ENCODE results near the gene NRL. TPM values are rescaled to one million over a fixed set of nuclear protein-coding genes. Genes with fewer than 3 reads are reported as not detected.

NRL gene
- total and polyA plus RNA-seq, 10 of the 15 experiments (the other 5 are each of a cell fraction or from before 2014, with no cell fraction given): 0.11 to 4.4 (median 2.2) TPM

GRCh38 chr14:24088095-24088494 is 26.7 kb downstream of the NRL start:
- intact Hi-C loops (cut with micrococcal nuclease; ENCODE audit: unreplicated experiment) (no loop called here), in situ Hi-C loops (cut with MboI) (loop anchor here (5.0 kb wide), 1 partner anchor 76 kb away; no protein-coding TSS in a partner anchor)
- Histone ChIP-seq H3K27me3 (replicated peaks in 1 of 2; ENCODE audit: control insufficient read depth in 2 of 2, insufficient read depth in 2 of 2, low read length in 1 of 2) (no peaks in the 10 kb centered on the region), H3K27ac (ENCODE audit: control insufficient read depth, insufficient read depth) (no peak overlapping the region), H3K4me2 (ENCODE audit: control insufficient read depth, insufficient read depth) (no peak overlapping the region), H3K4me3 (no peak overlapping the region), H2AFZ (ENCODE audit: control insufficient read depth, low read depth, low read length) (no peak overlapping the region), H3K79me2 (ENCODE audit: control insufficient read depth, insufficient read depth, low read length) (no peaks in the 10 kb centered on the region), H4K20me1 (ENCODE audit: control insufficient read depth, insufficient read depth) (no peaks in the 10 kb centered on the region), H3K9me3 (replicated peaks; ENCODE audit: control insufficient read depth, insufficient read depth, low read length) (no peaks in the 10 kb centered on the region), H3K9ac (ENCODE audit: control insufficient read depth, insufficient read depth, low read length) (no peak overlapping the region), H3K4me1 (ENCODE audit: control insufficient read depth, insufficient read depth, low read length) (no peaks in the 10 kb centered on the region), H3K36me3 (ENCODE audit: control insufficient read depth in 2 of 2, insufficient read depth in 2 of 2, low read length in 1 of 2) (no peaks in the 10 kb centered on the region)
- POLR2A ChIA-PET: interaction anchor here (0.9 kb wide), 1 partner anchor 12 kb away, joined by 3 read pairs; no protein-coding TSS in a partner anchor
- no peak for ATAC-seq
- no peak for DNase-seq (ENCODE audit: low read depth, low spot score)
- CTCF ChIA-PET: interaction anchor here (0.7 to 11.2 kb wide), 3 partner anchors 18 to 73 kb away, joined by 5 to 294 read pairs (median 197); no protein-coding TSS in a partner anchor
- RAD21 ChIA-PET (ENCODE audit: unreplicated experiment): interaction anchor here (1.3 kb wide), 1 partner anchor 21 kb away, joined by 3 read pairs; no protein-coding TSS in a partner anchor
- SMC1A ChIA-PET (ENCODE audit: uncharacterized antibody, unreplicated experiment): interaction anchor here (0.7 kb wide), 1 partner anchor 42 kb away, joined by 3 read pairs; no protein-coding TSS in a partner anchor
- no TSS peak for BruUV-seq (replicated peaks)
- no peak for FAIRE-seq
- no peak for TF ChIP-seq RELA (IDR thresholded peaks at IDR 0.05; ENCODE audit: borderline replicate concordance, partially characterized antibody)
- no peak for TF ChIP-seq BMI1 (IDR thresholded peaks at IDR 0.05; ENCODE audit: borderline replicate concordance)
- TF ChIP-seq YY1 (IDR thresholded peaks at IDR 0.05; ENCODE audit: low read depth, low read length): no peak
- no peak for TF ChIP-seq ZNF384 (IDR thresholded peaks at IDR 0.05; ENCODE audit: borderline replicate concordance, low read depth, low read length)
- TF ChIP-seq ZNF592 (IDR thresholded peaks at IDR 0.05): no peak
- no peak for TF ChIP-seq ETV6 (conservative IDR thresholded peaks at IDR 0.05 in 1 of 2, IDR thresholded peaks at IDR 0.05 in 1 of 2; ENCODE audit: borderline replicate concordance in 1 of 2, low read depth in 1 of 2)
- 60% methylated on average over 2 of the region's 2 CpGs for WGBS (ENCODE audit: insufficient coverage, insufficient replicate concordance, low lambda C conversion rate, missing lambda C conversion rate)

Measured in GM12878 (cell line).